ENCODE results near the gene UST.
"Not testable (repeated sequence)": the region's sequence is repeated elsewhere in the genome, so short reads cannot be mapped to it uniquely, and the experiment has no call there.

UST gene

DNA sequence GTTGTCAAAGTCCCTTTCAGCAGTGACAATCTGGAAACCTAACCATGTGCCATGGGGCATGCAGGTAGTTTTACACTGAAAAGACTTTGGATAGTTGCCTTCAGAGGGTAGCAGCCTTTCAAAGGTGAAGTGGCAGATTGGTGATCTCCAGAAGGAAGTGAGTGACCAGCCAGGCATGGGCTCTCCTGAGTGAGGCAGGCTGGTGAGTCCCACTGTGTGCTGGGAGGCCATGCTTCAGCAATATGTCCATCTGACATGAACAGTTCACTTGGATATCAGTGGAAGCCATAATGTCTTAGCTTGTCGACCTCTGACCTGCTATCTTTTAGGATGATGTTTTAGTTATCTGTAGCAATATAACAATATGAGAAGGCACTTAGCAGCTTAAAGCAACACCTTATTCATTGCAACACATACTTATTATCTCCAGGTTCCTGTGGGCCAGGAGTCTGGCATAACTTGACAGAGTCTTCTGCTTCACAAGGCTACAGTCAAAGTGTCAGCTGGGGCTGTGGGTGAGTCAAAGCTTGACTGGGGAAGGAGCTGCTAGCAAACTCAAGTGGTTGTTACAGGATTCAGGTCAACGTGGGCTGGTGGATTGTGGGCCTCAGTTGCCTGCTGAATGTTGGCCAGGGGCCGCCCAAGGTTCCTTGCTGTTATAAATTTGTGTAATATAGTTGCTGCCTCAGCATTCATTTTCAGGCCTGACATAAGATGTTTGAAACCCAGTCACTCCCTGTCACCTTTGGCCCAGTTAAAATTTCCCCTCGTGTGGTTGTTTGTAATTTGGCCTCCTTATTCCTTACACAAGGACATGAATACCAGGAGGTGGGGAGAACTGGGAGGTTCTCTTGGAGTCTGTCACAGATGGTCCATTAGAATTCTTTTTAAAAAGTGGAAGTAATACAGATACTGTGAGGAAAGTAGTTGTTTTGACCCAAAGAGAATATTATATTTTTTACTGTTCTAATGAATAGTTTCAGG, 100.2 kb downstream of the UST start:
- no peaks in the 10 kb centered on the region for H3K27me3 Mint-ChIP-seq (ENCODE audit: low read depth, poor library complexity)
- H3K4me1 Mint-ChIP-seq, result peaks cover 37% of the 10 kb centered on the region

DNA sequence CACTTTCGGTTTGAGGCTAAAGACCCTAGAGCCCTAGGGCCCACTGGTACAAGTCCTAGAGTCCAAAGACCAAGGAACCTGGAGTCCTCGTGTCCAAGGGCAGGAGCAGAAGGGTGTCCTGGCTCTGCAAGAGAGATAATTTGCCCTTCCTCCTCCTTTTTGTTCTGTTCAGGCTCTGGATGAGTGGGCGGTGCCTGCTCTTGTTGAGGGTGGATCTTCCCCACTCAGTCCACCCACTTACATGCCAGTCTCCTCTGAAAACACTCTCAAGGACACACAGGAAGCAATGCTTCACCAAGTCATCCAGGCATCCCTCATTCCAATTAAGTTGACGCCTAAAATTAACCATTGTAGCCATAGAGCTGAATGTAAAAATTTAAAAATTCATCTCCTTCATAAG, 102.1 kb downstream of the UST start:
- Mint-ChIP-seq H3K27ac (no peak overlapping the region), H3K9me3 (peaks cover 4% of the 10 kb centered on the region), H3K36me3 (ENCODE audit: low read depth) (peaks cover 21% of the 10 kb centered on the region), H3K27me3 (ENCODE audit: low read depth, poor library complexity) (no peaks in the 10 kb centered on the region), H3K4me1 (peaks cover 45% of the 10 kb centered on the region), H3K4me3 (no peak overlapping the region)
- TF ChIP-seq, protein P1, sequence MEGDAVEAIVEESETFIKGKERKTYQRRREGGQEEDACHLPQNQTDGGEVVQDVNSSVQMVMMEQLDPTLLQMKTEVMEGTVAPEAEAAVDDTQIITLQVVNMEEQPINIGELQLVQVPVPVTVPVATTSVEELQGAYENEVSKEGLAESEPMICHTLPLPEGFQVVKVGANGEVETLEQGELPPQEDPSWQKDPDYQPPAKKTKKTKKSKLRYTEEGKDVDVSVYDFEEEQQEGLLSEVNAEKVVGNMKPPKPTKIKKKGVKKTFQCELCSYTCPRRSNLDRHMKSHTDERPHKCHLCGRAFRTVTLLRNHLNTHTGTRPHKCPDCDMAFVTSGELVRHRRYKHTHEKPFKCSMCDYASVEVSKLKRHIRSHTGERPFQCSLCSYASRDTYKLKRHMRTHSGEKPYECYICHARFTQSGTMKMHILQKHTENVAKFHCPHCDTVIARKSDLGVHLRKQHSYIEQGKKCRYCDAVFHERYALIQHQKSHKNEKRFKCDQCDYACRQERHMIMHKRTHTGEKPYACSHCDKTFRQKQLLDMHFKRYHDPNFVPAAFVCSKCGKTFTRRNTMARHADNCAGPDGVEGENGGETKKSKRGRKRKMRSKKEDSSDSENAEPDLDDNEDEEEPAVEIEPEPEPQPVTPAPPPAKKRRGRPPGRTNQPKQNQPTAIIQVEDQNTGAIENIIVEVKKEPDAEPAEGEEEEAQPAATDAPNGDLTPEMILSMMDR (IDR thresholded peaks at IDR 0.05), result no peak
- DNase-seq, result no peak

More for the DNA sequence above, 100.2 kb downstream of the UST start:
- peaks cover 4% of the 10 kb centered on the region for H3K9me3 Mint-ChIP-seq
- no peak overlapping the region for H3K4me3 Mint-ChIP-seq
- DNase-seq, result no peak
- H3K27ac Mint-ChIP-seq, result peak overlapping the region; percentile 88
- H3K36me3 Mint-ChIP-seq (ENCODE audit: low read depth), result peaks cover 15% of the 10 kb centered on the region
- TF ChIP-seq, protein P1 (IDR thresholded peaks at IDR 0.05), result no peak

DNA sequence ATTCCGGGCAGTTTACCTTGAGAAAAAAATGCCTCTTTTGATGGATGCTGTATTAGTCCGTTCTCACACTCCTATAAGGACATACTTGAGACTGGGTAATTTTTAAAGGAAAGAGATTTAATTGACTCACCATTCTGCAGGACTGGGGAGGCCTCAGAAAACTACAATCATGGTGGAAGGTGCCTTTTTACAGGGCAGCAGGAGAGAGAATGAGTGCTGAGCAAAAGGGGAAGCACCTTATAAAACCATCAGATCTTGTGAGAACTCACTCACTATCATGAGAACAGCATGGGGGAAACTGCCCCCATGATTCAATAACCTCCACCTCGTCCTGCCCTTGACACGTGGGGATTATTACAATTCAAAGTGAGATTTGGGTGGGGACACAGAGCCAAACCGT, 102.6 kb downstream of the UST start:
- H3K27me3 Mint-ChIP-seq (ENCODE audit: low read depth, poor library complexity); H3K27ac Mint-ChIP-seq; H3K4me3 Mint-ChIP-seq; H3K9me3 Mint-ChIP-seq; DNase-seq: not testable (repeated sequence)
- Mint-ChIP-seq H3K4me1 (peaks cover 48% of the 10 kb centered on the region), H3K36me3 (ENCODE audit: low read depth) (peaks cover 23% of the 10 kb centered on the region)

DNA sequence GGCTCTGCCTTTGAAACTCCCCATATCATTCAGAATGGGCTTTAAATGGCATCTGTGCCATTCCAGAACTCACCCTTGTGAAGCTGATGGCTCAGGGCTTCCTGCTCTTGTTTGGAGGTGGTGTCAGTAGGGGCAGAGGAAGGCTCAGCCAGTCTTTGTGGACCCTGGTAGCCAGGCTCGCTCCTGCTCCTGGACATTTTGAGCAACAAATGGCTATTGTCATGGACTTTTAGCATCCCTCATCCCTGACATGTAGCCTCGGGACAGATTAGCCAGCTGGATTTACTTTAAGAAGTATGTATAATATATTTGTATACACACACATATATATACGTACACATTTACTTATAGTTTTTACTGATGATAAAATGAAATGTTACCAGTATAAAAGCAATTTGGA, 104.1 kb downstream of the UST start:
- H3K36me3 Mint-ChIP-seq (ENCODE audit: low read depth), result peaks cover 22% of the 10 kb centered on the region
- H3K27ac Mint-ChIP-seq, result peak overlapping the region; percentile 13

DNA sequence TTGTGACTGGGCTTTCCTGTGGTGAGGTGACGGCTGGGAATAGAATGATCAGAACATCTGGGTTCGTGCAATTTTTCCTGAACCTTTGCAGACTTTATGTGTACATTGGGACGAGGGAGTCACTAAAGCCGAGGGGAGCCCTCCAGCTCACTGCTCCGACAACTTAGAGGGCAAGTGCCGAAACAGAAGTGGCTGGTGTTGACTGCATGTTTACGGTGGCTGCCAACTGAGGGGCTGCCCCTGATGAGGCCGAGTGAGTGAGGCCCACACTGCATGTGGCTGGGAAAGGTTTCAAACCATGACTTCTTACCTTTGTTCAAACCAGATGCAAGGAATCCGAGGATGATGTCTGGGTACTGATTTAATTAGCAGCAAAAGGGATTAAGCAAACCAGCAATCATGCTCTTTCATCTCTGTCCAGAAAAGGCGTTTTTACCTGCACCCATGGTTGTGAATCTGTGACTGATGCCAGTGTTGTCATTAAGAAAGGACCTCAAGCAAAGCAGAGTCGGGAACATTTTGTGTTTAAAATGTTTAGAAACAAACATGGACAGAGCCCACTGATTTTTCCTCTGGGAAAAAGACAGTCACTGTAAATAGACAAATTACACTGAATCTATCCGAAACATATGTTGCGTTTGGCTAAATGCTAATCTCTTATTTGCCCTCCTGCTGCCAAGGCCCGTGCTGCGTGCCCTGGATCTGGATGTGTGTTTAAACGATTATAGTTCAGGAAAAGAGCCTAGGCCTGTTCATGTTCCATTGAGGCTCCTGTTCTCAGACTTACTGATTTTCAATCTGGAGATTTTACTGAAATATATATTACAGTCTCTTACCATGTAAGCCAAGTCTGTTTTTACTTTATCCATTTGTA, 105.1 kb downstream of the UST start:
- no peaks in the 10 kb centered on the region for H3K27me3 Mint-ChIP-seq (ENCODE audit: low read depth, poor library complexity)
- TF ChIP-seq, protein P1 (IDR thresholded peaks at IDR 0.05), result no peak
- H3K9me3 Mint-ChIP-seq, result no peaks in the 10 kb centered on the region
- H3K4me3 Mint-ChIP-seq, result no peak overlapping the region
- peaks cover 22% of the 10 kb centered on the region for H3K36me3 Mint-ChIP-seq (ENCODE audit: low read depth)
- DNase-seq, result no peak
- peak overlapping the region; percentile 85 for H3K27ac Mint-ChIP-seq
- H3K4me1 Mint-ChIP-seq, result peaks cover 55% of the 10 kb centered on the region

More for the DNA sequence above, 104.1 kb downstream of the UST start:
- Mint-ChIP-seq H3K9me3 (no peaks in the 10 kb centered on the region), H3K27me3 (ENCODE audit: low read depth, poor library complexity) (no peaks in the 10 kb centered on the region), H3K4me3 (no peak overlapping the region), H3K4me1 (peaks cover 56% of the 10 kb centered on the region)
- TF ChIP-seq, protein P1 (IDR thresholded peaks at IDR 0.05), result no peak
- no peak for DNase-seq

DNA sequence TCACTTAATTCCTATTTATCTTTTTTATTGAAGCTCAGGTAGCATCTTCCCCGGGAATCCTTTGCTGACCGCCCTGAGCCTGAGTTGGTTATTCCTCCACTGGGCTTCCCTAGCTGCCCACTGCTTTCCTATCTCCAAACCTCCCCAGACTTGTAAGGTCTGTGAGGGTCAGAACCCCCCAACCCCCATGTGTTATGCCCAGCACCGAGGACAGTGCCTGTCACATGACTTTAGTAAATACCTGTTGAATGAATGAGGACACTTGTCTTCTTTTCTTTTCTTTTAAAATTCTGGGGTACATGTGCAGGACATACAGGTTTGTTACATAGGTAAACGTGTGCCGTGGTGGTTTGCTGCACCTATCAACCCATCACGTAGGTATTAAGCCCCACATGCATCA, 105.9 kb downstream of the UST start:
- H3K27me3 Mint-ChIP-seq (ENCODE audit: low read depth, poor library complexity), result no peaks in the 10 kb centered on the region
- peaks cover 47% of the 10 kb centered on the region for H3K4me1 Mint-ChIP-seq
- peaks cover 27% of the 10 kb centered on the region for H3K36me3 Mint-ChIP-seq (ENCODE audit: low read depth)
- no peak overlapping the region for H3K4me3 Mint-ChIP-seq
- TF ChIP-seq, protein P1 (IDR thresholded peaks at IDR 0.05), result no peak
- peaks cover 3% of the 10 kb centered on the region for H3K9me3 Mint-ChIP-seq
- H3K27ac Mint-ChIP-seq, result peak overlapping the region; percentile 16
- DNase-seq, result no peak

DNA sequence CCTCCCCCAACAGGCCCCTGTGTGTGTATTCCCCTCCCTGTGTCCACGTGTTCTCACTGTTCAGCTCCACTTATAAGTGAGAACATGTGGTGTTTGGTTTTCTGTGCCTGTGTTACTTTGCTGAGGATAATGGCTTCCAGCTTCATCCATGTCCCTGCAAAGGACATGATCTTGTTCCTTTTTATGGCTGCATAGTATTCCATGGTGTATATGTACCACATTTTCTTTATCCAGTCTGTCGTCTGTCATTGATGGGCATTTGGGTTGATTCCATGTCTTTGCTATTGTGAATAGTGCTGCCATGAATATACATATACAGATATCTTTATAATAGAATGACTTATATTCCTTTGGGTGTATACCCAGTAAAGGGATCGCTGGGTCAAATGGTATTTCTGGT, 106.3 kb downstream of the UST start:
- Mint-ChIP-seq H3K27ac (peak overlapping the region; percentile 19), H3K36me3 (ENCODE audit: low read depth) (peaks cover 31% of the 10 kb centered on the region), H3K4me1 (peaks cover 43% of the 10 kb centered on the region)

More for the DNA sequence above, 106.3 kb downstream of the UST start:
- H3K27me3 Mint-ChIP-seq (ENCODE audit: low read depth, poor library complexity); DNase-seq; H3K9me3 Mint-ChIP-seq; H3K4me3 Mint-ChIP-seq: not testable (repeated sequence)

Measured in nephron progenitor cell (in vitro differentiated cells).